ENCODE measurements around the gene AHCY.

DNA sequence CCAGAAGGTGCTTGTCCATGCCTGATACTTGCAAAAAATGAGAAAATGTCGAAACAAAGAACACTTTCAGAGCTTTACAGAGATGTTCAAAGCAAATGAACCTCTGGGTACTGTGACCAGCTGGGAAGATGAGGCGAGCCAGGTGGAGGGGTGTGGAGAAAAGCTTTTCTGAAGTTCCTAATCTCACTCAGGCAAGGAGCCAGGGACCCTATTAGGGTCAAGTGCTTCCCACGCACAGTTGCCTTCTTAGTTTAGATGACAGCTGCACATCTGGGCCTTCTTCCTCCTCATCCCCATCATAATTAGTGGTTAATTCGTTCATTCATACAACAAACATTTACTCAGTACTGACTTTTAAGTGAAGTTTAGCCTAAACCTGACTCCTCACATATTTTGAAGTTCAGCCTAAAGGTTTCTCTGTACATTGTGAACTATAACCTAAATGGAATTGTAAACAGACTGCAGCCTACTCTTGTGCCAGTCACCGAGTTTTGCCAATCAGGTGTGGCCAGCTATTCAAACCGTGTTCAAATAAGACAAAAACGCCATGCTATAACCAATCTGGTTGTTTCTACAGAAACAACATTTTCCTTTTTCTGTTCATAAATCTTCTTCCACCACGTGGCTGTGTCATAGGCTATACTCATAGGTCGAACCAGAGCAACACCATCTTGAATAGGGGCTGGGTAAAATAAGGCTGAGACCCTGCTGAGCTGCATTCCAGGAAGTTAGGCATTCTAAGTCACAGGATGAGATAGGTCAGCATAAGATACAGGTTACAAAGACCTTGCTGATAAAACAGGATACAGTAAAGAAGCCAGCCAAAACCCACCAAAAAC, 19.3 kb upstream of the AHCY start:
- TF ChIP-seq GATA2 (IDR thresholded peaks at IDR 0.05; ENCODE audit: low read depth, low read length) (no peak), GATA3 (IDR thresholded peaks at IDR 0.05; ENCODE audit: low read depth, low read length) (no peak)
